ENCODE data around the gene MCTP1. TPM values are rescaled to one million over a fixed set of nuclear protein-coding genes. Genes with fewer than 3 reads are reported as not detected.

Gene MCTP1
- total RNA-seq, 2 donors from 2014 or later: 0.28 to 1.2 TPM

DNA sequence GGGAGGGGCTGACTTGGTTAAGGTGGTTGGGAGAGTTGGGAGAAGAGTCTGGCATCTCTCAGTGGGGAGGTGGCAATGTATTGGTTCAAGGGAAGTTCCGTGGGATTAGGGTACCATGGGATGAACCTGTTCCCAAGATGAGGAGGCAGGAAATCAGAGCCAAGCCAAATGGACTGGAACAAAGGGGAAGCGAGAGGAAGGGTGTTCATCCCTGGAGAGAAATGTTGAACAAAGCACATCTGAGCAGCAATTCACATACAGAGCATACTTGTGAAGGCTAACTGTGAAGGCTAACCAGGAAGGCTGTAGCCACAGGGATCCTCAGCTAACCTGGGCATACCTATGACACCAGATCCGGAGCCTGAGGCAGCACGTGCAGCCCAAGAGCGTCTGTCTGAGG is 214.0 kb downstream of the MCTP1 start:
- H3K9me3 Mint-ChIP-seq: no peaks in the 10 kb centered on the region
- H3K4me1 Mint-ChIP-seq (ENCODE audit: low read depth): no peaks in the 10 kb centered on the region
- DNase-seq: no peak
- no peak overlapping the region for H3K4me3 Mint-ChIP-seq
- ATAC-seq (replicated peaks in 1 of 2): no peak
- no peaks in the 10 kb centered on the region for H3K36me3 Mint-ChIP-seq (ENCODE audit: insufficient read depth in 2 of 2)
- H3K27ac Mint-ChIP-seq: no peak overlapping the region
- H3K27me3 Mint-ChIP-seq (ENCODE audit: low read depth): no peaks in the 10 kb centered on the region

GRCh38 chr5:95070453-95070852 is 214.4 kb downstream of the MCTP1 start:
- H3K27ac Mint-ChIP-seq: no peak overlapping the region
- DNase-seq (no peak), ATAC-seq (replicated peaks in 1 of 2) (no peak)
- H3K4me1 Mint-ChIP-seq (ENCODE audit: low read depth): no peaks in the 10 kb centered on the region
- H3K36me3 Mint-ChIP-seq (ENCODE audit: insufficient read depth in 2 of 2): no peaks in the 10 kb centered on the region
- H3K4me3 Mint-ChIP-seq: no peak overlapping the region
- no peaks in the 10 kb centered on the region for H3K27me3 Mint-ChIP-seq (ENCODE audit: low read depth)
- no peaks in the 10 kb centered on the region for H3K9me3 Mint-ChIP-seq

DNA sequence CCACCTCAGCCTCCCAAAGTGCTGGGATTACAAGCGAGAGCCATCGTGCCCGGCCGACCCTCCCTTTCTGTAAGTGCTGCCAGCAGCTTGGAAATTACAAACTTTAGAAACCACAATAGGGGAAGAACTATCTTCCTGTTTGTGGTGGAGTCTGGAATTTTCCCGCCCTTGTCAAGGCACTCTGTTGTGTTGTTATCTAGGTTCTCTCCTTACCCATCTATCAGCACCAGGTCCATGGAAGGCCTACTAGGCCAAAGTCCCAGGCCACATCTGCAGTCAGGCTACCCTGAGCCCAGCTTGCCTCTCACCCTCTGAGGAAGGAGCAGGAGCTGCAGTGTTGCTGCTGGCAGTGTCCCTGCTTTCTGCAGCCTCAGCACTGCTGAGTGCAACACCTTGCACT is 214.9 kb downstream of the MCTP1 start:
- ATAC-seq (replicated peaks in 1 of 2) (no peak), DNase-seq (no peak)
- no peaks in the 10 kb centered on the region for H3K27me3 Mint-ChIP-seq (ENCODE audit: low read depth)
- H3K36me3 Mint-ChIP-seq (ENCODE audit: insufficient read depth in 2 of 2): no peaks in the 10 kb centered on the region
- no peak overlapping the region for H3K4me3 Mint-ChIP-seq
- no peaks in the 10 kb centered on the region for H3K4me1 Mint-ChIP-seq (ENCODE audit: low read depth)
- no peaks in the 10 kb centered on the region for H3K9me3 Mint-ChIP-seq
- H3K27ac Mint-ChIP-seq: no peak overlapping the region

DNA sequence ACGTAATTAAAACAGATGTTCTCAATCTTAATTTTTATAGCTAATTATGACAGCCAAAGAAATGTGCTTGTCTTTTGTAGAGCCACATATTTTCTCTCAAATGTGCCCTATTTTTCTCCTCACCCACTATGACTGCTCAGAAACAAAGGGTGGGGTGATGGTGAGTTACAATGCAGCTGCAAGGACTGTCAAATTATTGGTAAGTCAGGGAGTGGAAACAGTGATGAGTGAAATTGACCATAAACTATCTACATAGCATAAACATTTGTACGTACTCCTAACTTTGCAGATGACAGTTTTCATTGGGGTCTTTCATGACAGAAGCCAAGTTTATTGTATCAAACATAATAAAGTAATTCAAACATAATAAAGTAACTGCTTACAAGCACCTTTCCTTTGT is 215.9 kb downstream of the MCTP1 start:
- Mint-ChIP-seq H3K27ac (no peak overlapping the region), H3K36me3 (ENCODE audit: insufficient read depth in 2 of 2) (no peaks in the 10 kb centered on the region), H3K27me3 (ENCODE audit: low read depth) (no peaks in the 10 kb centered on the region), H3K4me3 (no peak overlapping the region), H3K4me1 (ENCODE audit: low read depth) (no peaks in the 10 kb centered on the region), H3K9me3 (no peaks in the 10 kb centered on the region)
- DNase-seq (no peak), ATAC-seq (replicated peaks in 1 of 2) (no peak)

GRCh38 chr5:95068289-95068910 is 216.5 kb downstream of the MCTP1 start:
- Mint-ChIP-seq H3K9me3 (no peaks in the 10 kb centered on the region), H3K27ac (no peak overlapping the region), H3K27me3 (ENCODE audit: low read depth) (no peaks in the 10 kb centered on the region), H3K36me3 (ENCODE audit: insufficient read depth in 2 of 2) (no peaks in the 10 kb centered on the region), H3K4me1 (ENCODE audit: low read depth) (no peaks in the 10 kb centered on the region), H3K4me3 (no peak overlapping the region)
- no peak for ATAC-seq (replicated peaks in 1 of 2)
- DNase-seq: no peak

DNA sequence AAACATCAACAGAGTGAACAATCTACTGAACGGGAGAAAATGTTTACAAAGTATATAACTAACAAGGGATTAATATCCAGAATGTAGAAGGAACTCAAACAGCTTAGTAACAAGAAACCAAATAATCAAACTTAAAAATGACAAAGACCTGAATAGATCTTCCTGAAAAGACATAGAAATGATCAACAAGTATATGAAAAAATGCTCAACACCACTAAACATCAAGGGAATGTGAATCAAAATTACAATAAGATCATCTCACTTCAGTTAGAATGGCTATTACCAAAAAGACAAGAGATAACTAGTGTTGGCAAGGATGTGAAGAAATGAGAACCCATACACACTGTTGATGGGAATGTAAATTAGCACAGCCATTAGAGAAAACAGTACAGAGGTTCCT is 218.8 kb downstream of the MCTP1 start:
- H3K9me3 Mint-ChIP-seq: no peaks in the 10 kb centered on the region
- ATAC-seq (replicated peaks in 1 of 2) (no peak), DNase-seq (no peak)
- no peak overlapping the region for H3K27ac Mint-ChIP-seq
- H3K4me1 Mint-ChIP-seq (ENCODE audit: low read depth): no peaks in the 10 kb centered on the region
- no peak overlapping the region for H3K4me3 Mint-ChIP-seq
- H3K36me3 Mint-ChIP-seq (ENCODE audit: insufficient read depth in 2 of 2): no peaks in the 10 kb centered on the region
- no peaks in the 10 kb centered on the region for H3K27me3 Mint-ChIP-seq (ENCODE audit: low read depth)

DNA sequence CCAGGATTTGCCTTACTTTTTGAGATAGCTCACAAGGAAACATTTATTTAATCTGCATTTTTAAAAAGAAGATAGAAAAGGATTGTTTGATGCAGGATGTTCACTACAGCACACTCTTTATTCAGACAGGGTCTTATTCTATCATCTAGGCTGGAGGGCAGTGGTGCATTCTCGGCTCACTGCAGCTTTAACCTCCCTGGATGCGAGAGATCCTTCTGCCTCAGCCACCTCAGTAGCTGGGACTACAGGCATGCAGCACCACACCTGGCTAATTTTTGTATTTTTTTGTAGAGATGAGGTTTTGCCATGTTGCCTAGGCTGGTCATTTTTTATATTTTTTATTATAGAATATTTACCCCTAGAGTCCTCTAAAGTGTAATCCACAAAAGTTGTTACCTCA is 221.4 kb downstream of the MCTP1 start:
- DNase-seq (no peak), ATAC-seq (replicated peaks in 1 of 2) (no peak)
- Mint-ChIP-seq H3K4me1 (ENCODE audit: low read depth) (no peaks in the 10 kb centered on the region), H3K36me3 (ENCODE audit: insufficient read depth in 2 of 2) (no peaks in the 10 kb centered on the region), H3K27me3 (ENCODE audit: low read depth) (peaks cover 10% of the 10 kb centered on the region), H3K27ac (no peak overlapping the region), H3K4me3 (no peak overlapping the region), H3K9me3 (no peaks in the 10 kb centered on the region)

GRCh38 chr5:95060098-95060497 is 224.8 kb downstream of the MCTP1 start:
- no peaks in the 10 kb centered on the region for H3K36me3 Mint-ChIP-seq (ENCODE audit: insufficient read depth in 2 of 2)
- ATAC-seq (replicated peaks in 1 of 2): no peak
- no peak overlapping the region for H3K4me3 Mint-ChIP-seq
- no peak overlapping the region for H3K27ac Mint-ChIP-seq
- H3K4me1 Mint-ChIP-seq (ENCODE audit: low read depth): no peaks in the 10 kb centered on the region
- DNase-seq: no peak
- H3K27me3 Mint-ChIP-seq (ENCODE audit: low read depth): peaks cover 10% of the 10 kb centered on the region
- no peaks in the 10 kb centered on the region for H3K9me3 Mint-ChIP-seq

GRCh38 chr5:95059636-95060035 is 225.3 kb downstream of the MCTP1 start:
- ATAC-seq (replicated peaks in 1 of 2): no peak
- Mint-ChIP-seq H3K4me3 (no peak overlapping the region), H3K36me3 (ENCODE audit: insufficient read depth in 2 of 2) (no peaks in the 10 kb centered on the region), H3K27ac (no peak overlapping the region), H3K9me3 (no peaks in the 10 kb centered on the region), H3K4me1 (ENCODE audit: low read depth) (no peaks in the 10 kb centered on the region), H3K27me3 (ENCODE audit: low read depth) (peaks cover 10% of the 10 kb centered on the region)
- DNase-seq: no peak

- DNase-seq: no peak
- Mint-ChIP-seq H3K27ac (no peak overlapping the region), H3K4me3 (no peak overlapping the region), H3K27me3 (ENCODE audit: low read depth) (peaks cover 10% of the 10 kb centered on the region), H3K36me3 (ENCODE audit: insufficient read depth in 2 of 2) (no peaks in the 10 kb centered on the region), H3K9me3 (no peaks in the 10 kb centered on the region), H3K4me1 (ENCODE audit: low read depth) (no peaks in the 10 kb centered on the region)
- no peak for ATAC-seq (replicated peaks in 1 of 2)
Observed at GRCh38 chr5:95057615-95058014, 227.3 kb downstream of the MCTP1 start.

DNA sequence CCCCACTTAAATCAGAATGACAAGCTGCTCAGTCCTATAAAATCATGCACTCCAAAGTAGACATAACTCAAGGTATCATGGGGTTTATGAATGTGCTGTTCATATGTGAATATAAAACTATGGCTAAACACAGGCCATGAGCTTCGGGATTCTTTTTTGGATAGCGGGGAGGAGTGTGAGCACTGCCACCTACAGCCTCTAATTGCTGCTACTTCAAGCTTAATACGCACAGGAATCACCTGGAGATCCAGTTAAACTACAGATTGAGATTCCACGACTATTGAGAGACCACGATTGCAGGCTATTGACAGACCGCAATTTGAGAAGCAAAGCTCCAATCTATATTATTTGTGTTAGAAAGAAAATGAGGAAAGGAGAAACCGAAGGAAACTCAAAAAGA is 231.6 kb downstream of the MCTP1 start:
- ATAC-seq (replicated peaks in 1 of 2) (no peak), DNase-seq (no peak)
- Mint-ChIP-seq H3K4me1 (ENCODE audit: low read depth) (no peaks in the 10 kb centered on the region), H3K9me3 (no peaks in the 10 kb centered on the region), H3K4me3 (no peak overlapping the region), H3K27ac (no peak overlapping the region), H3K27me3 (ENCODE audit: low read depth) (no peaks in the 10 kb centered on the region), H3K36me3 (ENCODE audit: insufficient read depth in 2 of 2) (no peaks in the 10 kb centered on the region)

- Mint-ChIP-seq H3K27me3 (ENCODE audit: low read depth) (no peaks in the 10 kb centered on the region), H3K4me3 (no peak overlapping the region), H3K36me3 (ENCODE audit: insufficient read depth in 2 of 2) (no peaks in the 10 kb centered on the region), H3K9me3 (no peaks in the 10 kb centered on the region), H3K4me1 (ENCODE audit: low read depth) (no peaks in the 10 kb centered on the region), H3K27ac (no peak overlapping the region)
- DNase-seq: no peak
- ATAC-seq (replicated peaks in 1 of 2): no peak
Observed at GRCh38 chr5:95050708-95051107, 234.2 kb downstream of the MCTP1 start.

DNA sequence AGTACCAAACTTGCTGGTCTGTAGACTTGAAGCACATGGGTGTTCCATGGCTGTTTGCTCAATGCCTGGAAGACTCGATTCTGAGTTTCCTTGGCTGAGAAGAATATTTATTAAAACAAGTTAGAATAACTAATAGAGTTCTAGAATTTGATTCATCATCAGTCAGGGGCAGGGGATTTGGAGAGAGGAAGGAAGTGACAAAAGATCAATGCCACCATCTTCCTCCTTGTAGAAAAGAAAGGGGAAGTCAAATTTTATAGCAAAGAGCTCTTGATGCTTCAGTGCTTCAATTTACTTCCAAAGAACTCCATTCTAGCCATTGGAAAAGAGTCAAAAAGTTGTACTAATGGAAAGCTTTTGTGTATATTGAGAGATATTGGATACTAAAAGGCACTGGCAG is 236.3 kb downstream of the MCTP1 start:
- ATAC-seq (replicated peaks in 1 of 2): no peak
- H3K27me3 Mint-ChIP-seq (ENCODE audit: low read depth): no peaks in the 10 kb centered on the region

GRCh38 chr5:95045181-95045965 is 239.5 kb downstream of the MCTP1 start:
- H3K27me3 Mint-ChIP-seq (ENCODE audit: low read depth): no peaks in the 10 kb centered on the region
- ATAC-seq (replicated peaks in 1 of 2) (no peak), DNase-seq (no peak)
- peaks cover 0 to 2% of the 10 kb centered on the region in 2 donors for H3K9me3 Mint-ChIP-seq
- no peak overlapping the region for H3K27ac Mint-ChIP-seq
- no peak overlapping the region for H3K4me3 Mint-ChIP-seq
- H3K4me1 Mint-ChIP-seq (ENCODE audit: low read depth): no peaks in the 10 kb centered on the region
- H3K36me3 Mint-ChIP-seq (ENCODE audit: insufficient read depth in 2 of 2): no peaks in the 10 kb centered on the region

More for the DNA sequence above, 236.3 kb downstream of the MCTP1 start:
- DNase-seq: no peak
- H3K9me3 Mint-ChIP-seq: peaks cover 0 to 2% of the 10 kb centered on the region in 2 donors
- H3K27ac Mint-ChIP-seq: no peak overlapping the region
- no peaks in the 10 kb centered on the region for H3K4me1 Mint-ChIP-seq (ENCODE audit: low read depth)
- H3K4me3 Mint-ChIP-seq: no peak overlapping the region
- no peaks in the 10 kb centered on the region for H3K36me3 Mint-ChIP-seq (ENCODE audit: insufficient read depth in 2 of 2)

Measured in activated T-cell treated with anti-CD3 and anti-CD28 coated beads, Interleukin-2, amount 50 U/mL, for 72 hours (primary cell).